Measurements from ENCODE around the gene MCM6.
"Not testable (repeated sequence)": the region's sequence is repeated elsewhere in the genome, so short reads cannot be mapped to it uniquely, and the experiment has no call there.

MCM6 gene

DNA sequence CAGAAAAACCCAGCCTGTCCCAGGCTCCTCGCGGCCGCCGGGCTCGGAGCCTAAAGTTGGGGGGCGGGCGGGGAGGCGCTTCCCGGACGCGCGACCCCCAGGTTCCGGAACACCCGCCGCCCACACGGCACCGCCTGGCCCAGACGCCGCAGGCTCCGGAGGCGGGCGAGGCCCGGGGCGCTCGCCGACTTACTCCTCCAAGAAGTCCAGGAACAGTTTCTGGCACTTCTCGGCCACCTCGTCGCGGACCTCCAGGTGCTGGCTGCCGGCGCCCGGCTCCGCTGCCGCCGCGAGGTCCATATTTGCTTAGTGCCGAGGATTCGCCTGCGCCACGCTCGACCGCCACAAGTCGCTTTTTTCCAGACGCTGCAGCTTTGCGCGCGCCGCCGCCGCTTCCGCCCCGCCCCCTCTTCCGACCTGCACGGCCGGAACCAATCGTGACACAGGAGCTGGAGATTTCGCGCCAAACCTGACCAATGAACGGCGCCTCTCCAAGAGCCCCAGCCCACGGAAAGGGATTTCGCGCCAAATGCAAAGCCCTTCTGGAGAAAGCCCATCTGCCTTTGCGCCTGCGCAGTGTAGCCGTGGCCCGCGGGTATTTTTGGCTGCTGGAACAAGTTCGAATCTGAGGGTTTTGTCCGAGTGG, at the start of gene MCM6:
Gene MCM6, minus strand, starts transcription at position 378 of the 646 bp plus-strand sequence. Its CDS starts 78 bp downstream, at position 300.
- peak; percentile 90 for DNase-seq

DNA sequence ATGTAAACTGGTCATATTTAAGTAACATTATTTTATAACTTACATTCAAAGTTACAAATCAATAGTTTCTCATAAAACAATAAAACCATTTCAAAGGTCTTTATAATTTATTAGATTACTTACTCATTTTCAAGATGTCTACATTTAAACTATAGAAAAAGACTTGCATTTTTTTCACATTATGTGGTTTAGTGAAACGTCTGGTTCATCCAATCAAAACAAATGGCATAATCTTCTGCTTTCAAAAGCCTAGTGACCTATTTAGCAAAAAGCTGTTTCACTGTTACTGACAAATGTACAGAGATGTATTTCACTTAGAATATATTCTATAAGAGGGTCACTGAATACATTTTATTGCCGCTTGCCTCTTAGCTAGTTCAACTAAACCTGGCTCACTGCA, 49.3 kb upstream of the MCM6 start:
- DNase-seq: no peak

DNA sequence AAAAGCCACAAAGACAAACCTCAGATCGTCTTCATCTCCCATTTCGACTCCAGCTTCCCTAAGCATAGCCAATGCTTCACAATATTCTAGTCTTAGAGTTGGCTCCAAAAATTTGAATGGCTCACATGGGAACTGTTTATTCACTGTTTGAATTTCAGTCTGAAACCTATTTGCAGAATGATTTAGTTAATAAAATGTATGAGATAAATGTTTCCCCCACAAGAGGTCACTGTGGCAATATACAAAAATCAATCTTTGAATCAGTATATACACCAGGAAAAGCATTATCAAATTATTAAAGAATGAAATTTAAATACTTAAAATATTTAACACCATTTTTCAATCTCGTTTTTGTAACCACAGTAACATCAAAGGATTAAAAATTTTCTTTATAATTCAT, 40.0 kb upstream of the MCM6 start:
- peak; percentile 13 for DNase-seq

DNA sequence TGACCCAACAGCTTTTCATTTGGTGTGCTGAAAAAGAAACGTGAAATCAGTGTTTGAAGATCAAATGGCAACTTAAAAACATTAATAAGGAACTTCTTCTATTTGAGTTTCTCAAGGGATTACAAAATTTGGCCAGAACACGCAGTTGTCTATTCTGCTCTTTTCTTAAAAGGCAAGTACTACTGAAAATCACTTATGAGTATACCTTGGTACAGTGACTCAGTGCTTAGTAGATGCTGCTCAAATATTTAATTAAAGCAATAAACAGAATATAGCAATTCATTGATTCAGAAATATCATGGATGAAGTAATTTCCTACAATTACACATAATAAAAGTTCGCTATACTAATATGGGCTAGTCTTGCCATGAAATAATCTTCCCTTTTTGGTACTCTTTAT, 38.2 kb upstream of the MCM6 start:
- no peak for DNase-seq

DNA sequence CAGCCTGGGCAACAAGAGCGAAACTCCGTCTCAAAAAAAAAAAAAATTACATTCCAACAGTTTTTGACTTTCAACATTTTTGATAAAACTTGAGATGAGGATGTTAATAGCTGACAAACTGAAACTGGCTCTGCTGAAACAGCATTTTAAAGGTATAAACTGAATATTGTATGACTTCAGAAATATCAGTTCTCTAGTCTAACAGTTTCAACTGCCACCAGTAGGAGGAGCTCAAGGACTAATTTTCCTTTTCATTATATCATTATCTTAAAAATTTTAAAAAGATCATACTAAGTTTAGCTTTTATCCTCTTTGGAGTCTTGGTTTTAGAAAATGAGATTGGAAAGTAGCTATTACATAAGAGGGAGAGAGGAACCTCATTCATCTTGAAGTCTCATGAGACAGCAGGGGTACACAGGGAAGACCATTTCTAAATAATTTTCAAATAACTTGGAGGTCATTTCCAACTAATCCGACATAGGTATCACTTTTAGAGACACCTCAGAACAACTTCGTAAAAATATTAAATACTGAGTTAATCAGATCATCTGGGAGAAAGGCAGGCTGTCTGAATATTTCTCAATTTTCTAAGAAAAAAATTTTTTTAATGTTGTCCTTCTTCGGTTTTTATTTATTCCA, 37.6 kb upstream of the MCM6 start:
- DNase-seq: no peak

DNA sequence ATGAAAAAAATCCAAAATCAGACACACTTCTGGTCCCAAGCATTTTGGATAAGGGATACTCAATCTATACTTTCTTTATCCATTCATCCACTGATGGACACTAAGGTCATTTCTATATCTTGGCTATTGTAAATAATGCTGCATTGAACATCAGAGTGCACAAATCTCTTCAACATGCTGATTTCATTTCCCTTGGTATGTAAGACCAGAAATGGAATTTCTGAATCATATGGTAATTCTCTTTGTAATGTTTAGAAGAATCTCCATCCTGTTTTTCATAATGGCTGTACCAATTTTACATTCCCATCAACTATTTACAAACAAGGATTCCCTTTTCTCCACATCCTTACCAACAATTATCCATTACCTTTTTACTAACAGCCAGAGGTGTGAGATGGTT, 33.7 kb upstream of the MCM6 start:
- DNase-seq: no peak

DNA sequence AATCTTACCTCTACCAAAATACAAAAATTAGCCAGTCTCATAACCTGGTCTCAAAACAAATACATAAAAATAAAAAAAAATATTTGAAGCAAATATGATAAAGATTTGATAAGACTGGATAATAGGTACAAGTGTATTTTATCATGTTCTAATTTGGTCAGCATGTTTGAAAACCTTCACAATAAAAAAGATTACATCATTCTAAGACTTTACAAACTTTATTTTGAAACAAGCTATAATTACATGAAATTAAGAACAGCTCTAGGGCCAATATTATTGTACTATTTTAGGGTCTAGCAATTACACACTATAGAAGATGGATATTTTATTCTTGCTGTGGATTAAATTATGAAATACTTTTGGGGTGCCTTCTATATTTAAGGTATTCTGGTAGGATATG, 29.4 kb upstream of the MCM6 start:
- no peak for DNase-seq

DNA sequence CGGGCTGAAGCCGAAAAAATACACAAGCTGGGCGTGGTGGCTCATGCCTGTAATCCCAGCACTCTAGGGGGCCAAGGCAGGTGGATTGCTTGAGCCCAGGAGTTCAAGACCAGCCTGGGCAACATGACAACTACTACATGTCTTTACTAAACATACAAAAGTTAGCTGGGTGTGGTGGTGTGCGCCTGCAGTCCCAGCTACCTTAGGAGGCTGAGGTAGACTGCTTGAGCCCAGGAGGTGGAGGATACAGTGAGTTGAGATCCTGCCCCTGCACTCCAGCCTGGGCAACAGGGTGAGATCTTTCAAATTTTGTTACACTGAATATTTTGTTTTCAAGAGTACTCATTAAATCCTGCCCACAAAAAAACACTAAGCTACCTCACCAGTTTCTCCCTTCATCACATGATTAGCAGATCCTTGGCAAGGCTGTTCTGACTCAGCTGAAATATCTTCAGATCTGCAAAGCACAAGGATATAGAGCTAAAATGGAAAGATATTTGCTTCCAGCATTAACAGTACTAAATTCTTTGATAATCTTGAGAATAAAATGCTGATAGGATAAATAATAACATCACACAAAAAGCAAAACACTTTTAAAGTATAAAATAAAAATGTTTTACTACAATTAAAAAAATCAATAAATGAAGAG, 28.2 kb upstream of the MCM6 start:
- no peak for DNase-seq

DNA sequence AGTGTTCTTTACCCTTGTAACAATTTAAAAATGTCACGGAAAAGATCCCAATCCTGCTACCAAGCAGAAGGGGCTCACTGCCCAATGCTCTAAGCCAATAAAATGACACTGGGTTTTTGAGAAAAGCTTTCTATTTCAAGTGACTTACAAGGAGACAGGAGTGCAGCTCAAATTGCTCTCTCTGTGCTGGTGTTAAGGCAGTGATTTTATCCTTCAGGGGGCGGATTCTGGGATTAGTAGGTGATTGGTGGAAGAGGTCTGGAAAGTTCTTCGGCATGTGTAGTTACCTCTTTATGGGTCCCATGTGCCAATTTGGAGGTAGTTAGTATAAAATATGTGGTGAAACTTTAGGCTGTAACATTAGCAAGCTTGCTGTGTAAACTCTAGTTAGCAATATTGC, 27.4 kb upstream of the MCM6 start:
- DNase-seq: no peak

DNA sequence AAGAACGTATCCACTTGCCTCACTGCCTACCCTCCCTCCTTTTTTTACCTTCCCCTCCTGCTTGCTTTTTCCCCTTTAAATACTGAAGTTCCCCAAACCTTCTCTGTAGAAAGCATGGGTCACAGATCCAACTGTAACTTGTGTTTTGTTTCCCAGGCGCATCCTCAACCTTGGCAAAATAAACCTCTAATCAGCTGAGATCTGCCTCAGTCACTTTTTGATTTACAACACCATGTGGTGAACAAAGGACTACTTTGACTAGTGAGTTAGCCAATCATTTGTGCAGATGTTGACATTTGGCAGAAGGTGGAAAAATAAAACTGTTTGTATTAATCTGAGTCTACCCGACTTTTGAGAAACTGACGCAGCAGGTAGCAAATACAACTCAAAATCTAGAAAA, 23.3 kb upstream of the MCM6 start:
- DNase-seq: no peak

DNA sequence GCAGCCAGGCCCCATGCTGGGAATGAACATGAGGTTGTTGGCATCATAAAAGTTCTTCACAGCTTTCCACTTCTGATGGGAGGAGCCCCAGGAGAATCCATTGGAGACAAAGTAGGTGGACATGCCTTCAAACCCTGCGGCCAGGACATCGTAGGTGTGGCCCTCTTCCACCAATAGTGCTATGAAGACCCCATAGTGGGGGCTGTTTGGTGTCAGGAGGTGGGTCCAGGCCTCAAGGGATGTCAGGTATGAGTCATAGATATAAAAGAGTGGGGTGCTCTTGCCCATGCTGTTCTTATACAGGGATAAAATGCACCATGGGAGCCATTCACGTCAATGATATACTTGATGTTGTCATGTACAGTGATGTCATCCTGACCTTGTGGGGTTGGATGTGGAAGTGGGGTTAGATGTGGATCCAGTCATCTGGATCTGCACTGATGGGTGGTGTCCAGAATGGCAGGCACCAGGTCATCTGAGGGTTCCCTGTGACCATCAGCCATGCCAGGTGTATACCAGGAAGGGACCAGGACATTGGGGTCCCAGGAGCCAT, 22.1 kb upstream of the MCM6 start:
- no peak for DNase-seq

DNA sequence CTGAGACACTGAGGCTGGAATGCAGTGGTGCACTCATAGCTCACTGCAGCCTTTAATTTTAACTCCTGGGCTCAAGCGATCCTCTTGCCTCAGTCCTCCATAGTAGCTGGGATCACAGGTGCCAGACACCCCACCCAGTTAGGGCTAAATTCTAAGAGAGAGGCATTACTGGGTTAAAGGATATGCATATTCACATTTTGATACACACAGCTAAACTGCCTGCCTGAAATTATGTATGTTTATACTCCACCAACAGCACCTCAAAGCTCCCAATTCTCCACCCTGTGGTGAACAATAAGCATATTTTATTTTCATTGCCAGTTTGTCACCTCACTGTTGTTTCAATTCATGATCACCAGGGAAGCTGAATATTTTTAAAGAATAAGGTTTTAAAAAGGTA, 18.7 kb upstream of the MCM6 start:
- DNase-seq: no peak

DNA sequence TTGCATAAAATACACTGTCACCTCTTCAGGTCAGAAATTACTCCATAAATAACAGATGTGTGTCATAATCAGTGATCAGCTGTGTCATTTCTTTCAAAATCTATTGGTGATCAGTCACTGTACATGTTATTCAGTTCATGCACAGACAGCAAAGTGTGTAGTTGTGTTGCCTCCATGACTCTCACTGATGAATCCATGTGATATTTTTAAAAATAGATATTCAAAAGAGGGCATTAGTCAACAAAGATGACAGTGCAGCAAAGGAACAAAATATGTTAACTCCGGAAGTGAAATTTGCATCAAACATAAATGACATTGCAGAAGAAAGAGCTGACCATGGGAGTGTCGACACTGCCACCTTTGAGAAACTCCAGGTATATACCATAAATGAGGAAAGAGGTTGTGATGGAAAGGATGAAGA, 17.1 kb upstream of the MCM6 start:
- DNase-seq: no peak

DNA sequence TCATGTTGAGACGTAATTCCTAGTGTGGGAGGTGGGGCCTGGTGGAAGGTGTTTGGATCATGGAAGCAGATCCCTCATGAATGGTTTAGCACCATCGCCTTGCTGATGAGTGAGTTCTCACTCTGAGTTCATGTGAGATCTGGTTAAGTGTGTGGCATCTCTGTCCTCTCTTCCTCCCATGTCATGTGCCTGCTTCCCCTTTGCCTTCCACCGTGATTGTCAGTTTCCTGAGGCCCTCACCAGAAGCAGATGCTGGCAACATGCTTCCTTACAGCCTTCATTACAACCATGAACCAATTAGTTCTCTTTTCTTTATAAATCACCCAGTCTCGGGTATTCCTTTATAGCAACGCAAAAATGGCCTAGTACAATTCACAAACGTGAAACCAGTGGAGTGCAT, 14.6 kb upstream of the MCM6 start:
- no peak for DNase-seq

DNA sequence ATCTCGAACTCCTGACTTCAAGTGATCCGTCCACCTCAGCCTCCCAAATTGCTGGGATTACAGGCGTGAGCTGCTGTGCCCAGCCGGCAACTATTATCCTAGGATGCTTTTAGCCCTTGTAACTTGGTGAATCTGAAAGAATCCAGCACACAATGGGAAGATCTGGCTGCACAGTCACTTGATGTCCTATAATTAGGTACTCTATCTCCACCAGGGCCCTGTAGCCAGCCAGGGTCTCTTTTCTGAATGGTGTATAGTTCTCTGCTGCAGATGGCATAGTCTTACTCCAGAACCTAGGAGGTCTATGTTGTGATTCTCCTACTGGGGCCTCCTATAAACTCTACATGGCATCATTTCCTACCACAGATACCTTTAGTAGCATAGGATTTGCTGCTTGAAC, 13.9 kb upstream of the MCM6 start:
- DNase-seq: no peak

DNA sequence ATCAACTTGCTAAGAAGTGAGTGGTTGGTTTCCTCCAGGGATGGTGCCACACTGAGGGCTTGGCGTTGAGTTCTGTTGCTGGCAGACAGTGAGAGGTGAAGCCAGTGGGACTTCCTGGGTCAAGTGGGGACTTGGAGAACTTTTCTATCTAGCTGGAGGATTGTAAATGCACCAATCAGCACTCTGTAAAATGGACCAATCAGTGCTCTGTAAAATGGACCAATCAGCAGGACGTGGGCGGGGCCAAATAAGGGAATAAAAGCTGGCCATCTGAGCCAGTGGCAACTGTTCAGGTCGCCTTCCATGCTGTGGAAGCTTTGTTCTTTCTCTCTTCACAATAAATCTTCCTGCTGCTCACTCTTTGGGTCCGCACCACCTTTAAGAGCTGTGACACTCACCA, 12.3 kb upstream of the MCM6 start:
- DNase-seq: not testable (repeated sequence)

DNA sequence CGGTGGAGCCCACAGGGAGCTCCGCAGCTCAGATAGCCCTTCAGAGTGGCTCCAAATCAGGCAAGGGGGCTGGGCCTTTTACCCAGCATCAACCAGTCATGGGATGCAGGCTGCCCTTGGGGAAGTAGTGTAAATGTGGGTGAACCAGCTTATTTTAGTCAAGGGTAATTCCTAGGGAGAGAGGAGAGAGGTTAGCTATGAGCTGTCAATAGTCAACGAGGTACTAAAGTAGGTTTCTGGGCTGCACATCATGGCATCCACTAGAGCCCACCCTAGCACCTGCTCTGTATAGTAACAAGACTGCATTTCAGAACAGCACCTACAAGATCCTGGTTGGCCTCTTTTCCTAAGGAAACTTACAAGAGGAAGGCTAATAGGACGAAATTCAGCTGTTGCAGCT, 9.5 kb upstream of the MCM6 start:
- no peak for DNase-seq

DNA sequence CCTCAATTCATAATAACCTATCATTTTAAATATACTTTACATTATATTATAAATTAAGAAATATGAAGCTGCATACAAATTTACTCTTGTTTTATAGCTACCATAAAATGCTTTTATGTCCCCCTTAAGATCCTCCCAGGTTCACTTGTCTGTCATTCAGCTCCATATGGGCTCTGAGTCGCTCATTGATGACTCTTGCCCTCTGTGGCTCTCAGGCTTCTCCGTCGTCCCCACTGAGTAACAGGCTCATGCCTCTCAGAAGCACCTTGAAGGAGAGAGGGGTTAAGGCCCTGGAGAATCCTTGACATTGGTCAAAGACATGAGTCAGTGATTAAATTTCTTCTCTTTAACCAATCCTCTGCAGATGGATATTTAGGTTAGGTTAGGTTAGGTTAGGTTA, 6.2 kb upstream of the MCM6 start:
- no peak for DNase-seq

DNA sequence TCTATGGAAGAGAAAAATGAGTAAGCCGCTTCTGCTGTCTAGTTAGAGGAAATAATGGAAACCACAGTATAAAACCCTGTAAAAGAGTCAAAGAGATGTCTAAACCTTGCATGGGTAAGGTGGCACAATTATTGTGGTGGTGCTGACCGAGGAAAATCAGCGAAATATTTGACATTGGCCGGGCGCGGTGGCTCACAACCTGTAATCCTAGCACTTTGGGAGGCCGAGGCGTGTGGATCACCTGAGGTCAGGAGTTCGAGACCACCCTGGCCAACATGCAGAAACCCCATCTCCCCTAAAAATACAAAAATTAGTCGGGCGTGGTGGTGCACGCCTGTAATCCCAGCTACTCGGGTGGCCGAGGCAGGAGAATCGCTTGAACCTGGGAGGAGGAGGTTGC, 527 bp upstream of the MCM6 start:
- DNase-seq: not testable (repeated sequence)

DNA sequence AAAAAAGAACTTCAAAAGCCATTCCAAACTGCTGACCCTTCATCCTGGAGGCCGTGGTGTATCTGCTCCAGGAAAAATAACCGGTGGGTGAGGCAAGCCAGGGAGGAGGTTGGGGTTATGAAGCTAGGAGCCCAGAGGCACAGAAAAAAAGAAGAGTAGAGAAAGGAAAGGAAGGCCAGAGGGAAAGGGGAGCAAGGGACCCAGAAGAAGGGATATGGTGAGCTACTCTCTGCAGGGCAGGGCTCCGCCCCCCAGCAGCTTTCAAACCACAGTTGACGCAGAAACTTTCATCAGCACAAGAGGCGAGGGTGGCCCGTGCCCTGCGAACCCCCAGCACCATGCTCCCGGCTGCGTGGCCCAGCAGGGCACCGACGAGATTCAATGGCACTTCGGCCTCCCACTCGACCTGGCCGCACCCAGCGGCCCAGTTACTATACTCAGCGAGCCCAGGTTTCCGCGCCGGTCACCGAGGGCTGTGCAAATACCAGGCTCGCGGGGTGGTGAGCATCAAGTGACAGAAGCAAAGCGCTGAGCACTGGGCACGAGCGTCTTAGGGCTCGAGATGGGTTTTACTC, 665 bp downstream of the MCM6 start:
- no peak for DNase-seq

DNA sequence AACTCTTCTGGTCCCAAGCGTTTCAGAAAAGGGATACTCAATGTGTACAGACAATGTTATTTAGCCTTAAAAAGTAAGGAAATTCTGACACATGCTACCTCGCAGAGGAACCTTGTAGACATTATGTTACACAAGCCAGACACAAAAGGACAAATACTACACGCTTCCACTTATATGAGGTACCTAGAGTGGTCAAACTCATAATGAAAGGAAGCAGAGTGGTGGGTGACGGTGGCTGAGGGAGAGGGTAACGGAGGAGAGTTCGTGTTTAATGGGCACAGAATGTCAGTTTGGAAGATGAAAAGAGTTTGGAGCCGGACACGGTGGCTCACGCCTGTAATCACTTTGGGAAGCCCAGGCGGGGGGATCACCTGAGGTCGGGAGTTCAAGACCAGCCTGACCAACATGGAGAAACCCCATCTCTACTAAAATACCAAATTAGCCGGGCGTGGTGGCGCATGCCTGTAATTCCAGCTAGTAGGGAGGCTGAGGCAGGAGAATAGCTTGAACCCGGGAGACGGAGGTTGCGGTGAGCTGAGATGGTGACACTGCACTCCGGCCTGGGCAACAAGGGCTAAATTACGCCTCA, 1.4 kb downstream of the MCM6 start:
- DNase-seq: no peak

DNA sequence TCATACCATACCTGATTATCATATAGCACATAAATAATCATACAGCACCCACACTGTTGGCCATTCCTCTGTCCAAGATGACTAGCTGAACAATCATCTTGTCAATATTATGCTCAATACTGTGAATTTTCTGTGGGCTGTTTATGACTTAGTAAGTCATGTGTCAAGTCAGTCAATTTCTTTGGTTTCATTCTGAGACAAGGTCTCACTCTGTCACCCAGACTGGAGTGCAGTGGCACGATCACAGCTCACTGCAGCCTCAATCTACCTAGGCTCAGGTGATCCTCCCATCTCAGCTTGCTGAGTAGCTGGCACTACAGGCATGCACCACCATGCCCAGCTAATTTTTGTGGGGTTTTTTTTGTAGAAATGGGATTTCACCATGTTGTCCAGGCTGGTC, 5.7 kb downstream of the MCM6 start:
- no peak for DNase-seq

DNA sequence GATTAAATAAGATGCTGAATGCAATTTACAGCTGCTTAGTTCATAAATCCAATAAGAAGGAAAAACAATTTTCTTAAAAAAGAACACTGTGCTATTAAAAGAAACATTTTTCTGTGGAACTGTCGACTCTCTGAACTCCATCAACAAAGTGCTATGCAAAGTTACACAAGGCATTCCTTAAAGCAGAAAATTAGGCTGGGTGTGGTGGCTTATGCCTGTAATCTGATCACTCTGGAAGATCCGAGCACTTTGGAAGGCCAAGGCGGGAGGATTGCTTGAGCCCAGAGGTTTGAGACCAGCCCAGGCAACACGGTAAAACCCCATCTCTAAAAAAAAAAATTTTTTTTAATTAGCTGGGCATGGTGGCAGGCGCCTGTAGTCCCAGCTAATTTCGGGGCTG, 13.0 kb downstream of the MCM6 start:
- DNase-seq: no peak

DNA sequence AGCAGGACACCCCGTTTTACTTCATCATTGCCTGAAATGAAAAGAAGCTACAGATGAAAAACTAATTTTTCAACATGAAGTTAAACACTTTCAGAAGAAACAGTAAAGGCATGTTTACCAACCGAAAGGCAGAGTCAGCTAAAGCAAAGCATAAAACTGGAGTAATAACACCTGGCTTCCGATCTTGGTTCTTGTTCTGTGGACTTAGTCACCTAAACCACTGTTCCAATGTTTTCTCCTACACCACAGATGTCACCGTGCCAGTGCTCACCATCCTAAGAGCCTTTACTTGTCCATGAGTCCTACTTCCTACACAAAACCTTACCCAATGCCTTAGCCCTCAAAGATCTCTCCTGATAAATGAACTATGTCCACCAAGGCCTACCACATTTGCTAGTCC, 13.5 kb downstream of the MCM6 start:
- DNase-seq: no peak

Measured in NCI-H2081 treated with DMSO at 0.1 percent for 48 hours (cell line).